ENCODE measurements around the gene COPS4.

The COPS4 gene

DNA sequence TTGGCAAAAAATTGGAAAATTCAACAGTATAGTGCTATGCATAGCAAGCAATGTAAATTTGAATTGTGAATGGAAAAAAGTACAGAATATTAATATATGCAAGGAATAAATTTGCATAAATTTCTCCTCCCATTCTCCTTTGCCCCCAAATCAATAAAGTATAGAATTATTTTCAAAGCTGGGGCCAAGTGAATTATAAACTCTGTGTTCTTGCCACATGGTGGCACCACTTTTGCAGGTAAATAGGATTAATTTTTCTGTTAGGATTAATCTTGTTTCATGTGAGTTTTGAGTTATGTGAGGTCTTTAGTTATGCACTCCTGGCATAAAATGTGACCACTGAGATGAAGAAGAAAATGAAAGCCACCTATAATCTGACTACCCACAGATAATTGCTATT is 19.9 kb downstream of the COPS4 start:
- TF ChIP-seq, protein P1, sequence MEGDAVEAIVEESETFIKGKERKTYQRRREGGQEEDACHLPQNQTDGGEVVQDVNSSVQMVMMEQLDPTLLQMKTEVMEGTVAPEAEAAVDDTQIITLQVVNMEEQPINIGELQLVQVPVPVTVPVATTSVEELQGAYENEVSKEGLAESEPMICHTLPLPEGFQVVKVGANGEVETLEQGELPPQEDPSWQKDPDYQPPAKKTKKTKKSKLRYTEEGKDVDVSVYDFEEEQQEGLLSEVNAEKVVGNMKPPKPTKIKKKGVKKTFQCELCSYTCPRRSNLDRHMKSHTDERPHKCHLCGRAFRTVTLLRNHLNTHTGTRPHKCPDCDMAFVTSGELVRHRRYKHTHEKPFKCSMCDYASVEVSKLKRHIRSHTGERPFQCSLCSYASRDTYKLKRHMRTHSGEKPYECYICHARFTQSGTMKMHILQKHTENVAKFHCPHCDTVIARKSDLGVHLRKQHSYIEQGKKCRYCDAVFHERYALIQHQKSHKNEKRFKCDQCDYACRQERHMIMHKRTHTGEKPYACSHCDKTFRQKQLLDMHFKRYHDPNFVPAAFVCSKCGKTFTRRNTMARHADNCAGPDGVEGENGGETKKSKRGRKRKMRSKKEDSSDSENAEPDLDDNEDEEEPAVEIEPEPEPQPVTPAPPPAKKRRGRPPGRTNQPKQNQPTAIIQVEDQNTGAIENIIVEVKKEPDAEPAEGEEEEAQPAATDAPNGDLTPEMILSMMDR (IDR thresholded peaks at IDR 0.05; ENCODE audit: insufficient read depth, low read length, poor library complexity, severe bottlenecking), result peak; percentile 30
- DNase-seq (ENCODE audit: extremely low read depth, insufficient read length), result no peak
- Histone ChIP-seq H3K4me3 (replicated peaks; ENCODE audit: low read depth, low read length) (no peak overlapping the region), H3K27me3 (replicated peaks; ENCODE audit: control insufficient read depth, insufficient read depth, low read length) (no peaks in the 10 kb centered on the region), H3K36me3 (ENCODE audit: control insufficient read depth, insufficient read depth, low read length) (peaks cover 2% of the 10 kb centered on the region)

DNA sequence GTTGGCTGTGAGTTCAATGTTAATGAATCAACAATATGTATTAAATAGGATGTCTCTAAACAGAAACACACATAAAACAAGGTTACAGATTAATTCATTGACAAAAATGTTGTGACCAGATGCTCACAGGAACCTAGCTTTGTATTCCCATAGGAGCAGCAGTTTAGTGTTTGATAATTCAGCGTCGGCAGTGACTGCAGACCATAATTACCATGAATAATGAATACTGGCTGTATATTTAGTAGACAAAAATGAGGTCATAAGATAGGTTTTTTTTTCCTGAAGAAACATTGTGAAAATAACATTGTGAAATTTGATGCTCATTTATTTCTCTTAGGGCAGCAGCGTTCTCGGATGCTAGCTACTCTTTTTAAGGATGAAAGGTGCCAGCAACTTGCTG is 27.8 kb downstream of the COPS4 start:
- H3K4me3 ChIP-seq (replicated peaks; ENCODE audit: low read depth, low read length), result no peak overlapping the region
- TF ChIP-seq, protein P1 (IDR thresholded peaks at IDR 0.05; ENCODE audit: insufficient read depth, low read length, poor library complexity, severe bottlenecking), result no peak
- DNase-seq (ENCODE audit: extremely low read depth, insufficient read length), result no peak
- H3K36me3 ChIP-seq (ENCODE audit: control insufficient read depth, insufficient read depth, low read length), result peaks cover 7% of the 10 kb centered on the region
- no peaks in the 10 kb centered on the region for H3K27me3 ChIP-seq (replicated peaks; ENCODE audit: control insufficient read depth, insufficient read depth, low read length)

DNA sequence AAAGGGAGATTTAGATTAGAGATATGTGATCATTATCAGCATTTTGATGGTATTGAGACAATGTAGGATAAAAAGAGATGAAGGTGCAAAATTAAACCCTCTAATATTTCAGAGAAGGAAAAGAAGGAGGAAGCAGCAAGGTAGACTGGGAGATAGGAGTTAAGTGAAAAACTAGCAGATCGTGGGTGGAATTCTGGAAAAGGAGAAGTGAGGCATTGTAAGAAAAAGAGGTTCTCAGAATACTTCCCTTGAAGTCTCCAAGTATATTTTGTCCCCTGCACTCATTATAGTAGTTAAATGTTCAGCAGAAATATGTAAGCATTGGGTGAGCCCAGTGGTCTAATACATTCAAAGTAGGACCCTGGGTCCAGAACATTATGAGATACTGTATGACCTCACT is 30.3 kb downstream of the COPS4 start:
- peaks cover 7% of the 10 kb centered on the region for H3K36me3 ChIP-seq (ENCODE audit: control insufficient read depth, insufficient read depth, low read length)
- H3K27me3 ChIP-seq (replicated peaks; ENCODE audit: control insufficient read depth, insufficient read depth, low read length), result no peaks in the 10 kb centered on the region
- H3K4me3 ChIP-seq (replicated peaks; ENCODE audit: low read depth, low read length), result no peak overlapping the region
- TF ChIP-seq, protein P1 (IDR thresholded peaks at IDR 0.05; ENCODE audit: insufficient read depth, low read length, poor library complexity, severe bottlenecking), result no peak
- DNase-seq (ENCODE audit: extremely low read depth, insufficient read length), result no peak

DNA sequence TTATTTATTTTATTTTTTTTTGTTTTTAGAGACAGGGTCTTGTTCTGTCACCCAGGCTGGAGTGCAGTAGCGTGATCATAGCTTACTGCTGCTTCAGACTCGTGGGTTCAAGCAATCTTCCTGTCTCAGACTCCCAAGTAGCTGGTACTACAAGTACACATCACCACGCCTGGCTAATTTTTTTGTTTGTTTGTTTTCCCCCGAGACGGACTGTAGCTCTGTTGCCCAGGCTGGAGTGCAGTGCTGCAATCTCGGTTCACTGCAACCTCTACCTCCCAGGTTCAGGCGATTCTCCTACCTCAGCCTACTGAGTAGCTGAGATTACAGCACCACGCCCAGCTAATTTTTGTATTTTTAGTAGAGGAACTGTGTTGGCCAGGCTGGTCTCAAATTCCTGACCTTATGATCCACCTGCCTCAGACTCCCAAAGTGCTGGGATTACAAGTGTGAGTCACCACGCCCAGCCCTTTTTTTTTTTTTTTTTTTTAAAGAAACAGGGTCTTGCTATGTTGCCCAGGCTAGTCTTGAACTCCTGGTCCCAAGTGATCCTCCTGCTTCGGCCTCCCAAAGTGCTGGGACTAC is 32.2 kb downstream of the COPS4 start:
- Histone ChIP-seq H3K27me3 (replicated peaks; ENCODE audit: control insufficient read depth, insufficient read depth, low read length) (no peaks in the 10 kb centered on the region), H3K4me3 (replicated peaks; ENCODE audit: low read depth, low read length) (no peak overlapping the region), H3K36me3 (ENCODE audit: control insufficient read depth, insufficient read depth, low read length) (peaks cover 7% of the 10 kb centered on the region)
- DNase-seq (ENCODE audit: extremely low read depth, insufficient read length), result no peak
- TF ChIP-seq, protein P1 (IDR thresholded peaks at IDR 0.05; ENCODE audit: insufficient read depth, low read length, poor library complexity, severe bottlenecking), result no peak

DNA sequence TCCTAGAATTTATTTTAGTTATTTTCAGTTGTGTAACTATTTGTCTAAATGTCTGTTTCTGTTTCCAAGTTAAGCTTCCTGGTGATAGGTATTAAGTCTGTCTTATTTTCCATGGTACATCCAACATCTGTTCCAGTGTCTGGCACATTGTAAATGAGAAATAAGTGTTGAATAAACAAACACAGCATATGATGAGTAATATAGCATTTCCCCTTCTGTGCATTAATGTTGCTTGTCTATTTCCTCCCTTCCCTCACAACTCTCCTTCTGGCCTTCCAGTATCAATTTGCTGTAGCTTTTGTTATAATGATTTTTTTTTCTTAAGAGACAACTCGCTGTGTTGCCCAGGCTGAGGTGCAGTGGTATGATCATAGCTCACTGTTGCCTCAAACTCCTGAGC is 36.1 kb downstream of the COPS4 start:
- no peak overlapping the region for H3K4me3 ChIP-seq (replicated peaks; ENCODE audit: low read depth, low read length)
- H3K36me3 ChIP-seq (ENCODE audit: control insufficient read depth, insufficient read depth, low read length), result peaks cover 4% of the 10 kb centered on the region
- no peak for DNase-seq (ENCODE audit: extremely low read depth, insufficient read length)
- H3K27me3 ChIP-seq (replicated peaks; ENCODE audit: control insufficient read depth, insufficient read depth, low read length), result no peaks in the 10 kb centered on the region
- TF ChIP-seq, protein P1 (IDR thresholded peaks at IDR 0.05; ENCODE audit: insufficient read depth, low read length, poor library complexity, severe bottlenecking), result no peak

Data from GM06990 (cell line).